NB4 (cell line): Measurements from ENCODE around the gene CTIF.
"Not testable (repeated sequence)": the region's sequence is repeated elsewhere in the genome, so short reads cannot be mapped to it uniquely, and the experiment has no call there.

Source experiments
- DNase-seq: peaks from one replicate; pipeline ENCODE4 v3.0.0; 2010; ENCODE audit warnings: low read depth
- H3K4me3 ChIP-seq: one replicate; pipeline ENCODE4 v1.5.1; 2011; ENCODE audit warnings: mild to moderate bottlenecking, low read depth, low read length, moderate library complexity
- CTCF ChIP-seq: IDR thresholded peaks from one replicate; pipeline ENCODE4 v1.5.1; 2012; ENCODE audit warnings: low read depth, low read length
- MYC ChIP-seq: IDR thresholded peaks from 2 replicates; pipeline ENCODE4 v1.6.1; 2011; ENCODE audit warnings: low read depth, low read length
- POLR2A ChIP-seq: IDR thresholded peaks from 2 replicates; pipeline ENCODE4 v1.6.1; 2011; ENCODE audit warnings: mild to moderate bottlenecking; ENCODE audit not compliant: insufficient read length; ENCODE audit errors: extremely low read depth
- TF ChIP-seq, protein P1 (sequence below): IDR thresholded peaks from 2 replicates; pipeline ENCODE4 v1.6.1; 2011; ENCODE audit warnings: low read depth, low read length

The CTIF gene

DNA sequence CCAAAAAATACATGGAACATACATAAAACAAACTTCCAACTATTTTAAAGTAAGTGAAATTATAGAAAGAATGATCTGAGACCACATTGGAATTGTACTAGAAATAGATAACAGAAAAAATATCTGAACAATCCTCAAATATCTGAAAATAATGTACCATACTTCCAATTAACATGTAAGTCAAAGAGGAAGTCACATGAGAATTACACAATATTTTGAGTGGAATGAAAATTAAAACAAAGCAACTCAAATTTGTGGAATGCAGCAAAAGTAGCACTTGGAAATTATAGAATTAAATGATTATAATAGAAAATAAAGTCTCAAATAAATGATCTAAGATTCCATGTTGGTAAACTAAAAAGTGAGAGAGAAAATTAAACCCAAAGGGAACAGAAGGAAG lies 38.3 kb upstream of the CTIF start:
- TF ChIP-seq, protein P1, sequence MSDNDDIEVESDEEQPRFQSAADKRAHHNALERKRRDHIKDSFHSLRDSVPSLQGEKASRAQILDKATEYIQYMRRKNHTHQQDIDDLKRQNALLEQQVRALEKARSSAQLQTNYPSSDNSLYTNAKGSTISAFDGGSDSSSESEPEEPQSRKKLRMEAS = no peak
- TF ChIP-seq CTCF = no peak
- no peak for DNase-seq

GRCh38 chr18:48502906-48503305 lies 35.9 kb upstream of the CTIF start:
- no peak for TF ChIP-seq POLR2A
- TF ChIP-seq CTCF = no peak
- no peak for TF ChIP-seq MYC
- TF ChIP-seq, protein P1 = no peak
- no peak for DNase-seq
- no peak overlapping the region for H3K4me3 ChIP-seq

More for the DNA sequence above, 38.3 kb upstream of the CTIF start:
- no peak overlapping the region for H3K4me3 ChIP-seq

DNA sequence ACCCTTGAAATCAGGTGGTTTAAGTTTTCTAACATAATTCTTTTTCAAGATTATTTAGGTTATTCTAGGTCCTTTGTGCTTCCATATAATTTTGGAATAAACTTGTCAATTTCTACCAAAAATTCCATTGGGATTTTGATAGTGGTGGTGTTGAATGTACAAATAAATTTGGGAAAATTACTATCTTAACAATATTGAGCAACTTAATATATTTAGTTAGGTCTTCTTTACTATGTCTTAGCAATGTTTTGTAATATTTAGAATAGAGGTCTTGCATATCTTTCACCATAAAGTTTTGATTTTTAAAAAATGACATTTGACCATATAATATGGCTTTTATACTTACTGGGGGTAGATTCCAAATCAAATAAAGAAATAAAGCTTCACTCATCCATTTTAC lies 34.0 kb upstream of the CTIF start:
- TF ChIP-seq, protein P1 = no peak
- no peak for TF ChIP-seq CTCF
- no peak for TF ChIP-seq POLR2A
- no peak for TF ChIP-seq MYC

GRCh38 chr18:48506983-48507568 lies 31.8 kb upstream of the CTIF start:
- H3K4me3 ChIP-seq = not testable (repeated sequence)

More for the DNA sequence above, 34.0 kb upstream of the CTIF start:
- DNase-seq = no peak
- H3K4me3 ChIP-seq = no peak overlapping the region

DNA sequence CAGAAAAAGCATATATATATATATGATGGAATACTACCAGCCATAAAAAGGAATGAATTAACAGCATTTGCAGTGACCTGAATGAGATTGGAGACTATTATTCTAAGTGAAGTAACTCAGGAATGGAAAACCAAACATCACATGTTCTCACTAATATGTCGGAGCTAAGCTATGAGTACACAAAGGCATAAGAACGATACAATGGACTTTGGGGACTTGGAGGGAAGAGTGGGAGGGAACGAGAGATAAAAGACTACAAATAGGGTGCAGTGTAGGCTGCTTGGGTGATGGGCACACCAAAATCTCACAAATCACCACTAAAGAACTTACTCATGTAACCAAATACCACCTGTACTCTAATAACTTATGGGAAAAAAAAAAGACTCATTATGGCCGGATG lies 26.3 kb upstream of the CTIF start:
- not testable (repeated sequence) for H3K4me3 ChIP-seq, DNase-seq

More at GRCh38 chr18:48506983-48507568, 31.8 kb upstream of the CTIF start:
- not testable (repeated sequence) for DNase-seq

- TF ChIP-seq CTCF (no peak), POLR2A (no peak), MYC (no peak)
- TF ChIP-seq, protein P1 = no peak
- no peak for DNase-seq
- H3K4me3 ChIP-seq = no peak overlapping the region
Observed at GRCh38 chr18:48514786-48515185, 24.0 kb upstream of the CTIF start.

GRCh38 chr18:48517048-48517447 lies 21.8 kb upstream of the CTIF start:
- TF ChIP-seq, protein P1 = no peak
- TF ChIP-seq CTCF (no peak), MYC (no peak), POLR2A (no peak)
- DNase-seq = peak; percentile 16
- no peak overlapping the region for H3K4me3 ChIP-seq
